Measurements from ENCODE around the gene OR1K1.
"Not testable (repeated sequence)": the region's sequence is repeated elsewhere in the genome, so short reads cannot be mapped to it uniquely, and the experiment has no call there.

OR1K1 gene

DNA sequence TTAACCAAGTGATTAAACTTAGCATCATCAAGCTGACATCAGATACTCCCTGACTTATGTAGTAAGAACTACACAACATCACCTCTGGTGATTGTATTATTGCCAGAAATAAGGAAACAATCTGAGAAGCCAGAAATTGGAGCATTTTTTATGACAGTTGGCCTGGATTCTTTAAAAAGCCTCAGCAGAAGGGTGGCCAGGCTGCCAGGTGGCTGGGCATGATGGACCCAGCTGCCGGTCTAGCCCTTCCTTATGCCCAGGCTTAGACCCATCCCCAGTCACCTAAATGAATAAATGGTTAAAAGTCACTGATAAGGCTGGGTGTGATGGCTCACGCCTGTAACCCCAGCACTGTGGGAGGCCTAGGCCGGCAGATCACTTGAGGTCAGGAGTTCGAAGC lies 12.8 kb downstream of the OR1K1 start:
- DNase-seq (ENCODE audit: low read depth in 2 of 2) = no peak

DNA sequence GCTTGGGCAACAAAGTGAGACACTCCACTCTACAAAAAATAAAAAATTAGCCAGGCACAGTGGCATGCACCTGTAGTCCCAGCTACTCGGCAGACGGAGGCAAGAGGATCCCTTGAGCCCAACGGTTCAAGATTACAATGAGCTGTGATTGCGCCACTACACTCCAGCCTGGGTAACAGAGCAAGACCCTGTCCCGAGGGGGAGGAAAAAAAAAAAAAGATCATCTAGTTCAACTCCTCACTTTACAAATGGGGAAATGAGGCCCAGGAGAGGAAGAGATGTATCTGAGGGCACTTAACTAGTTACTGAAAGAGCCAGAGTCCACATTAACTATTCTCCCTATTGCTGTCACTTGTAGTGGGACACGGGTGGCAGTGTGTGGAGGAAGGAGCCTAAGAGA lies 14.6 kb downstream of the OR1K1 start:
- DNase-seq (ENCODE audit: low read depth in 2 of 2) = no peak

DNA sequence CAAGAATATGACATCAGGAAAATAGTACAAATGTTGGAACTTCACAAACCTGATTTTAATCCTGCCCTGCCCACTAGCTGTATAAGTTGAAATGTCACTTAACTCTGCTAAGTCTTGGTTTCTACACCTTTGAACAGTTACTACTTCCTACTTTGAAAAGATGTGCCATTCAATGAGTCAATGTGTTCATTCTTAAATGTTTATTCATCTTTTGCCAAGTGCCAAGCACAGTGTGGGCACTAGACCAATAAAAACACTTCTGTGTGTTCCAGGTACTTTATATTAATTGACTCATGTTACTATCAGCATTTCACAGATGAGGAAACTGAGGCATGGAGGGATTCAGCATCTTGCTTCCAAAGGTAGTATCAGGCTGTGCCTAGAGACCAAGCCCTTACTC lies 15.6 kb downstream of the OR1K1 start:
- DNase-seq (ENCODE audit: low read depth in 2 of 2) = no peak

DNA sequence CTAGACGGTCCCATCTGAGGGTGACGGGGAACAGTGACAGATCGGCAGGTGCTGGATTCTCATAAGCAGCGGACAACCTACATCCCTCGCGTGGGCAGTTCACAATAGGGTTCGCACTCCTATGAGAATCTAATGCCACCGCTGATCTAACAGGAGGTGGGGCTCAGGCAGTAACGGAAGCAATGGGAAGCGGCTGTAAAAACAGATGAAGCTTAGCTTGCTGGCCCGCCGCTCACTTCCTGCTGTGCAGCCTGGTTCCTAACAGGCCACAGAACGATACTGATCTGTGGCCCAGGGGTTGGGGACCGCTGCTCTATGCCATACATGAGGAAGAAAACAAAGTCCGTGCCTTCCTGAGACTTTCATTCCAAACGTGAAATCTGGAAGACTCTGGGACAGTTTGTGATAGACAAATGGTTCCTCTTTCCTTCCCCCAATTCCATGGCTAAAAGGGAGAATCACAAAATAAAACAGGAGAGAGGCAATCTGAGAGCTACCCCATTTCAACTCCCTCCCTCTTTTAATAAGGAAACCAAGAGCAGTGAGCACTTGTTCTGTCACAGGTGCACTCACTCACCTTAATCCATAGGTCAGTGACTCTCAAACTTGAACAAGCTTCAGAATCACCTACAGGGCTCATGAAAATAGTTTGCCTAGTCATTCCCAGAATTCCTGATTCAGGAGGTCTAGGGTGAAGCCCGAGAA lies 16.4 kb downstream of the OR1K1 start:
- peak in 1 of 2 donors; percentile 21 for DNase-seq (ENCODE audit: low read depth in 2 of 2)

DNA sequence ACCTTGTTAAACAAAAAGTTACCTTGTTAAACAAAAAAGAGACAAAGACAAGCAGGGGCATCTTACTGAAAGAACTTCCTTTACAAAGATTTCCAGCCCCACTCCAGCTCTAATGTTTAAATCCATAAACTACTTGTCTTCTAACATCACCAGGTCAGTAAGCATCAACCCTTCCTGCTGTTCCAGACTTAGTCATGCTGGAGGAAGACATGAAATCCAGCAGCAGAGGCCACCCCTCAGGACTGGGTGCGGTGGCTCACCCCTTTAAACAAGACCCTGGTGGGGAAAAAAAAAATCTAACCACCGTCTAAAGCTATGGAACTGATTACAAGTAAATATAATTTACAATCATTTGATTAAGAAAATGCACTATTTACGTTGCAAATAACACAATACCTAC lies 19.4 kb downstream of the OR1K1 start:
- no peak for DNase-seq (ENCODE audit: low read depth in 2 of 2)

DNA sequence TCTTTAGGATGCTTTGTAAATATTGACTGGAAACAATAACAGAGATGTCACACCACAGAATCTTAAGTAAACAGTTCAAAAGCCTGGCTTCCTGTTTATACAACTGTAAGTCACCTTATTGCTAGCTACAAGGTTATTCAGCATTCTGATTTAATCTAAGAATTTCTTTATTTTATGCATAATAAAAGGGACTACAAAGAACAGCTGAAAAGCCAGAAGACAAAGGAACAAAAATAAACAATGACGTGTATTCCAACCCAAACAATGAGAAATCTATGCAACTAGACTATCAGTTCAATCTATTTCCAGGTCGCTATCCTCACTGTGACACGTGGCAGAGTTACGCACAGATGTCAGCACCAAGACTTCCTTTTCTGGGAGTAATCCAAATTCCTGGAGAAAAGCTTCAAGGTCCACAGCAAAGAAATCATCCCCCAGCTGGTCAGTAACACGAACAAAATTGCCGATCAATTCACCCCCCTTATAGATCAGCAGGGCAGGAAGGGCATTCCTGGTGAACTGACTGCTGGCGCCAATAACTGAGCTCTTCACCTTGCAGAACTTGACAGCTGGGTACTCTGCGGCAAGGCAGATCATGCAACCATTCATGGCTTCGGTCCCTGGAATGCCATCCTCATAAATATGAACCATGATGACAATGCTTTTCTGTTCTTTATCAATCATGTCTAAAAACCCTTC lies 20.0 kb downstream of the OR1K1 start:
- no peak for DNase-seq (ENCODE audit: low read depth in 2 of 2)

DNA sequence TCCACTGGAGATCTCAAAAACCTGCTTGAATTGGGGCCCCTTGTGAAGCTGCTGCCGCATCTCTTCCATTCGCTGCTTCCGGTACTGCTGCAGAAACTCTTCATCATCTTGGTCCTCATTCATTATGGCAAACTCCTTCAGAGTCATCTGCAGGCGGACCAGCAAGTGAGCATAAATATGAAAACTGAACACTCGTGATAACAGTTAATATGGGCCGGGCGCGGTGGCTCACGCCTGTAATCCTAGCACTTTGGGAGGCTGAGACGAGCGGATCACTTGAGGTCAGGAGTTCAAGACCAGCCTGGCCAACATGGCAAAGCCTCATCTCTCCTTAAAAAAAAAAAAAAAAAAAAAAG lies 20.5 kb downstream of the OR1K1 start:
- no peak for DNase-seq (ENCODE audit: low read depth in 2 of 2)

DNA sequence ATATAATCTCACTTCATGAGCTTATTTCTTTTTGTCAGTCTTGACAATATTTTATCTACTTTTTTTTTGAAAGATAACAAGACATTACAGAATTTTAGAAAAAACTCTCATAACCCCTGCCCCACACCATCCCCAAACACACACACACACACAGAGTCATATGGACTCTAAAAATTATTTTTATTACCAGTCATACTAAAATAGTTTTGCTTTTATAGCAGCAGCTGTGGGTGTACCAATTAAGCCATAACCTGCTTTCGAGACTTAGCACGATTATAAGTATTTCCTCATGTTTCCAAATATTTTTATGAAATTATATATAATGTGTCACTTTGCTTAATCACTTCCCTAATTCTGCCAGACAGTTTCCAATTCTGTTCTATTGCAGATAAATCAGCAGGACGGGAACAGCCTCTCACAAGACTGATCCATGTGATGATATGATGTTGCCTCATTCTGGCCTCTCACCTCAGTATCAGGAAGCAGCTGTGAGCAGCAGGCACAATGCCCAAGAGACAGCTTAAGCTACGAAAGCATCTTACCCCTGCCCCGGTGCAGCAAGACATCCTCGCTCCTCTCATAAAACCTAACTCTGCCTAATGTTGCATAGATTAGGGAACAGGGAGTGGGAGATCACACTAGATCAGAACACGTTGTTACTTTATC lies 21.5 kb downstream of the OR1K1 start:
- DNase-seq (ENCODE audit: low read depth in 2 of 2) = no peak

DNA sequence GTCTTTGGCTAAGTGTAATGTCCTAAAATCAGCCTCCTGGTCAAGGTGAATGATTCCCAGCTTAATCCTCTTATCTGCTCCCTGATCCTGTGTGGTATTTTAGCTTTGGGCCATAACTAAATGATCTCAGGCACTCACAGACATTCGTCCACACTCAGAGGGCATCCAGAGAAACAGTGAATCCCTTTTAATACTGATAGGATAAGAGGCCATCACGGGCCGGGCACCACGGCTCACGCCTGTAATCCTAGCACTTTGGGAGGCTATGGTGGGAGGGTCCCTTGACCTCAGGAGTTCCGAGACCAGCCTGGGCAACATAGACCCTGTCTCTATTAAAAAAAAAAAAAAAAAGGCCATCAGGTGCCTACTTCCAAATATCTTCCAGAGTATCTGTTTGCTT lies 22.1 kb downstream of the OR1K1 start:
- no peak for DNase-seq (ENCODE audit: low read depth in 2 of 2)

DNA sequence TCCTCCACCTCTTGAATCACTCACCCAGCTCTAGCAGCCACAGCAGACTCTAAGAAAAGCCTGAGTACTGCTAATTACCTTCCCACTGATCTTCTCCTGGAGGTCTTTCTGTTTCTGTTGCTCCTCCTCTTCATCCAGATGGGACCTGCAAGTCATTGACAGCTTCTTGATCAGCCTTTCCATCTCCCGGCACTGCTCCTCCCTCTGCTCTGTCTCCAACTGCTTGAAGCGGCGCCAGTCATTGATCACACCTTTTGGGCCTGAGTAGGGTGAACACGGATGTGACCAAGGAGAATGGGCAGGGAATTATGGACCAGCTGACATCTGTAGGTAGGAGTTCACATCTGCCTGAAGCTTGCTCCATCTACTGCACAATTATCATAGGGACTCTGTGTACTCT lies 23.0 kb downstream of the OR1K1 start:
- no peak for DNase-seq (ENCODE audit: low read depth in 2 of 2)

DNA sequence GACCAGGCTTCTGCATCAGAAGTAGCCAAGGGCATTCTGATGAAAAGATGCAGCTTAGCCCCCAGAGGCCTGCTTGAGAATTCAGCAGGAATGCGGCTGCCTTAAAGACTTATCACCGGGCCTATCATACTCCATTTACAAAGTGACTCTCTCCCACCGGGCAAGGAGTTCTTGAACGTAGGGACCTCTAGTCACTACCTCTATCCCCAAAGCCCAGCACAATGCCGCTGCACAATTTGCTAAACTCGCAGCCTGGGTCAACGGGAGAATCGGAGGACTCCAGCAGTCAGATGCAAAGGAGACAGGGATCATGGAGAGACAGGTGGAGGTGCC lies 27.8 kb downstream of the OR1K1 start:
- DNase-seq (ENCODE audit: low read depth in 2 of 2) = no peak

DNA sequence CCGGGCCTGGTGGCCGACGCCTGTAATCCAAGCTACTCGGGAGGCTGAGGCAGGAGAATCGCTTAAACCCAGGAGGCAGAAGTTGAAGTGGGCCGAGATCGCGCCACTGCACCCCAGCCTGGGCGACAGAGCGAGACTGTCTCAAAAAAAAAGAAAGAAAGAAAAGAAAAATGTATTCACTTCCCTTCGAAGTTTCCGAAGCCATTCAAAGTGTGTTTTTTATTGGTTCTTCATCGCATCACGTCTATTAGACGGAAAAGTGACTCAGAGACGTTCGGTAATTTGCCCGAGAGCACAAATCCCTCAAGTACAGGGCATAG lies 29.0 kb downstream of the OR1K1 start:
- not testable (repeated sequence) for DNase-seq (ENCODE audit: low read depth in 2 of 2)

DNA sequence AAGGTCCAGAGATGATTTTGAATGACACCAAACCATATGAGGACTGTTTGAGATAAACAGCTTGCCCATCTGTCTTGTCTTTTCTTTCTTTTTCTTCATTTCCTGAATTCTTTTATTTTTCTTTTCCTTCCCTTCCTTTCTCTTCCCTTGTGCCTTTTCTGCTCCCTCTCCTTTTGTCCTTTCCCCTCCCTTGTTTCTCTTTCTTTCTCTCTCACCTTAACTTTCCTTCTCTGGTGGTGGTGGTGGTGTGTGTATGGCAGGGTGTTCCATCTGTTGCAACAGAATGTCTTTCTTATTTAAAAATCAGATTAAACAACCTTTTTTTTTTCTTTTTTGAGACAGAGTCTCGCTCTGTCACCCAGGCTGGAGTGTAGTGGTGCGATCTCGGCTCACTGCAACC lies 32.3 kb downstream of the OR1K1 start:
- DNase-seq (ENCODE audit: low read depth in 2 of 2) = no peak

DNA sequence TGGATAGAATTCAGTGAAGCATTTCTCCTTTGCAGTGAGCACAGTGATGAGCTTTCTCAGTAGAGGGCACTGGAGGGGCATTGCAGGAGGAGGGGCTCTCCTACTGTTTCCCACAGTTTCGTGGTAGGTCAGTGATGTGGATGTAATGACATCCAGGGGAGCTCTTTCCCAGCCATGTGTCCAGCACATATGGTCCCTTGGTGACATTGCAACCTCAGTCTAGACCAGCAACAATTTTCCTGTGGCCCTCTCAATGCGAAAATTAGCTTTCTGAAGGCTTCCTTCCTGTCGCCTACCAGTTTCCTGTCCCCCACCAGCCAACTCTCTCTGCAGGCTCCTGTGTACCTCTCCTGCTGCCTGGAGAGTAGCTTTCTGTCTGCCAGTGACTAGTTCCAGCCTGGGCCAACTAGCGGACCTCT lies 35.4 kb downstream of the OR1K1 start:
- no peak for DNase-seq (ENCODE audit: low read depth in 2 of 2)

DNA sequence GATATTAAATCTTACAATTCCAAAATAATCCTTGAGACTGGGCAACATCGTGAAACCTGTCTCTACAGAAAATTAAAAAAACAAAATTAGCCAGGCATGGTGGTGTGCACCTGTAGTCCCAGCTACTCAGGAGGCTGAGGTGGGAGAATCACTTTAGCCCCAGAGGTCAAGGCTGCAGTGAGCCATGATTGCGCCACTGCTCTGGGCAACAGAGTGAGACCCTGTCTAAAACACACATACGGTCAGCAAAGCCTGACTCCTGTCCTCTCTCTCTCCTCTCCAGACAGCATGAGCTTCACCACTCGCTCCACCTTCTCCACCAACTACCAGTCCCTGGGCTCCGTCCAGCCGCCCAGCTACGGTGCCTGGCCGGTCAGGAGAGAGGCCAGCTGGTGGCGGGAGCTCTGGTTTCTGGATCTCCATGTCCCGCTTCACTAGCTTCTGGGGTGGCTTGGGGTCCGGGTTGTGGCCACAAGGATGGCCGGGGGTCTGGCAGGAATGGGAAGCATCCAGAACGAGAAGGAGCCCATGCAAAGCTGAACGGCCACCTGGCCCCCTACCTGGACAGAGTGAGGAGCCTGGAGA lies 37.4 kb downstream of the OR1K1 start:
- no peak for DNase-seq (ENCODE audit: low read depth in 2 of 2)

DNA sequence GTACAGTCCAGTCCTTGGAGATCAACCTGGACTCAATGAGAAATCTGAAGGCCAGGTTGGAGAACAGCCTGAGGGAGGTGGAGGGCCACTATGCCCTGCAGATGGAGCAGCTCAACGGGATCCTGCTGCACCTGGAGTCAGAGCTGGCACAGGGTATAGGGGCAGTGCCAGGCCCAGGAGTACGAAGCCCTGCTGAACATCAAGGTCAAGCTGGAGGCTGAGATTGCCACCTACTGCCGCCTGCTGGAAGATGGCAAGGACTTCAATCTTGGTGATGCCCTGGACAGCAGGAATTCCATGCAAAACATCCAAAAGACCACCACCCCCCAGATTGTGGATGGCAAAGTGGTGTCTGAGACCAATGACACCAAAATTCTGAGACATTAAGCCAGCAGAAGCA lies 38.5 kb downstream of the OR1K1 start:
- not testable (repeated sequence) for DNase-seq (ENCODE audit: low read depth in 2 of 2)

DNA sequence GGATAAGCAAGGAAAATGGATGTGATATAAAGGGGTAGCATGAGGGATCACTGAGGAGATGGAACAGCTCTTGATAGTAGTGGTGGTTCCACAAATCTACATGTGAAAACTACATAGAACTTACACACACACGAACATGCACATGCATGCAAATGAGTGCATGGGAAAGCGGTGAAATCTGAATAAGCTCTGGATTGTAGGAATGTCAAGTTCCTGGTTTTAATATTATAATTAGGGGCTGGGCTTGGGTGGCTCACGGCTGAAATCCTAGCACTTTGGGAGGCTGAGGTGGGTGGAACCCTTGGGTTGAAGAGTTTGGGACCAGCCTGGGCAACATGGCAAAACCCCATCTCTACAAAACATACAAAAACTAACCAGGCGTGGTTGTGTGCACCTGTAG lies 41.6 kb downstream of the OR1K1 start:
- no peak for DNase-seq (ENCODE audit: low read depth in 2 of 2)

DNA sequence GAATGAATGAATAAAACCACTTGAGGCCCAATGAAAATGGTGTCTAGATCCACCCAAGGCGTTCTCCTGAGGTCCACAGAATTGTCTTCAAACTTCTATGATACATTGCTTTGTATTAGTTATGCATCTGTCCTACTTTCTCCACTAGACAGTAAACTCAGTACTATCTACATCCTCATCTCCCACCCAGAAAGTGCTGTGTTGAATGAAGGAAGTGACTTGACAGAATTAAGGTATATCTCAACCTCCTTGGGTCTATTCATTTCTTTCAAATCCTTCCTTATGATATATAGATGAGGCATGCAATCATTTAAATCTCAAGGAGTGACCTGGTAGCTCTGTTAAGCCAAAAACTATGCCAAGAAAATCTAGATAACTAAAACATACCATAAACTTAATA lies 44.2 kb downstream of the OR1K1 start:
- DNase-seq (ENCODE audit: low read depth in 2 of 2) = no peak

DNA sequence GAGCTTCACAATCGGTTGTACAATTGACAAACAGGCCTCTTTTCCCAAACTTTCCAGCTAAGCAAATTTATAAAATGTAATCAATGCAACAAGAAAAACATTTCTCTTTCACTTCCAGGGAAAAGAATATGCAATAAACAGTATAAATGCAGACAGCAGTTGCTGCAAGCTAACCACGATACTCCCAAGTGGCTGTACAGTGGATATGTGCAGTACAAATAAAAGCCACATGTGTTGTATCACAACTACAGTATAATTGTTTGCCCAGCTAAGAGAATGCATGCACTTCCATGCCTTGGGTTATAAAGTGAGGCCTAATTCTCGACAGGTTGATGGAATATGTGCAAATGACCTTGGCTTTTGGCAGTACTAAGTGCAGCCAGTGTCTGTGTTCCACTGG lies 45.2 kb downstream of the OR1K1 start:
- DNase-seq (ENCODE audit: low read depth in 2 of 2) = no peak

DNA sequence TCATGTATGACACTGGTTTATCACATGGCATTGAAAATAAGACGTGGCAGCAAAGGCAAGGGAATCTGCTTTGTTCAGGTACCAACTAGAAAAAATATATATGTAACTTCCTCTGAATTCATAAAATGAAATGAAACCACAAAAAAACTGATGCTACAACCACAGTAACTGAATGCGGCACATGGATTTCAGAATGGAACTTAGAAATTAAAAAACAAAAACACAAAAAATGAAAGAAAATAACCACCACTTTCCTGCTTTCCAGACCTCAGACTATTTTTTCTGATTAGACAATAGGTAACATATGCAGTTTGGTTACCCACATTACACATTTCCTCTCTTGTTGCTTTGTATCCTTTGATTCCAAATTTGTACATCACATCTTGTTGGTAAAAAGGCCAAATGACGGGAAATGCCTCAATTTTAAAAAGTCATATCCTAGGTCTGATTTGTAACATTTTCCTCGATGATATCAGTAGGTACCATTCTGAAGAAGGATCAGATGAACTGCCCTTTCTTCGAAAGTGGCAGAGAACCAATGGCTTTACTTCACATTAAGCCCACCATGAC lies 46.5 kb downstream of the OR1K1 start:
- DNase-seq (ENCODE audit: low read depth in 2 of 2) = no peak

DNA sequence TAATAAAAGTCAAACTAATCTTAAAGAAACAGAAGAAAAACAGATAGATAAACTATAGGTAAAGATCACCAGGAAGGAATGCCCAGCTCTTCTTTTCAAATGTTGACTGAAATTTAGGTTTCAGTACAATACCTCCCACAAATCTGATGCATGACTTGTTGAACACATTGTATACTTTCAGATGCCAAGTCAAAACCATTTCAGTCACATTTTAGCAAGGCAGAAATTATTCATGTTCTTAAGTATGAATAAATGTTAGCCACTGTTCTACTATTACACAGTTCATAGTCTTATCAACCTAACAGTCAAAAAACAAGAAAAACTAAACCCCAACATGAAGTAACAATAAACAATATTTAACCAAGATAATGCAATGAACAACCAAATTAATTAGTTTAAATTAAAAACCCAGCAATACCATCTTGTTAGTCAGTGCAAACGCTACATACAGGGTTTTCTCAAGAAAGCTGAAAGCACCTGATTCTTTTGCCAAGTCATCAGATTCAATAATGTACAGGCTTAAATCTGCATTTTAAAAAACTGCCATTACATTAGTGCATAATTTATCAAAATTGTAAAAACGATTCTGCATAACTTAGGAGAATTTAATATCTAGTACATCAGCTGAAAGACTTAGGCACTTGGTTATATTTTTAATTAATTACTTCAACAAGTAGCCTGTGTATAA lies 48.5 kb downstream of the OR1K1 start:
- no peak for DNase-seq (ENCODE audit: low read depth in 2 of 2)

Measured in stimulated activated CD8-positive, alpha-beta memory T cell treated with anti-CD3 and anti-CD28 coated beads, Interleukin-15, amount 100 ng/mL, for 48 hours (primary cell).